Measurements from ENCODE around the gene EPB41L3.

- no peak for TF ChIP-seq EZH2 (IDR thresholded peaks at IDR 0.05; ENCODE audit: borderline replicate concordance)
- TF ChIP-seq, protein P1, sequence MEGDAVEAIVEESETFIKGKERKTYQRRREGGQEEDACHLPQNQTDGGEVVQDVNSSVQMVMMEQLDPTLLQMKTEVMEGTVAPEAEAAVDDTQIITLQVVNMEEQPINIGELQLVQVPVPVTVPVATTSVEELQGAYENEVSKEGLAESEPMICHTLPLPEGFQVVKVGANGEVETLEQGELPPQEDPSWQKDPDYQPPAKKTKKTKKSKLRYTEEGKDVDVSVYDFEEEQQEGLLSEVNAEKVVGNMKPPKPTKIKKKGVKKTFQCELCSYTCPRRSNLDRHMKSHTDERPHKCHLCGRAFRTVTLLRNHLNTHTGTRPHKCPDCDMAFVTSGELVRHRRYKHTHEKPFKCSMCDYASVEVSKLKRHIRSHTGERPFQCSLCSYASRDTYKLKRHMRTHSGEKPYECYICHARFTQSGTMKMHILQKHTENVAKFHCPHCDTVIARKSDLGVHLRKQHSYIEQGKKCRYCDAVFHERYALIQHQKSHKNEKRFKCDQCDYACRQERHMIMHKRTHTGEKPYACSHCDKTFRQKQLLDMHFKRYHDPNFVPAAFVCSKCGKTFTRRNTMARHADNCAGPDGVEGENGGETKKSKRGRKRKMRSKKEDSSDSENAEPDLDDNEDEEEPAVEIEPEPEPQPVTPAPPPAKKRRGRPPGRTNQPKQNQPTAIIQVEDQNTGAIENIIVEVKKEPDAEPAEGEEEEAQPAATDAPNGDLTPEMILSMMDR (IDR thresholded peaks at IDR 0.05; ENCODE audit: poor library complexity): no peak
Observed at GRCh38 chr18:5434425-5434824, 109.4 kb downstream of the EPB41L3 start.
